ENCODE measurements around the gene MFAP2. TPM values are rescaled to one million over a fixed set of nuclear protein-coding genes. Genes with fewer than 3 reads are reported as not detected.

The MFAP2 gene, protein sequence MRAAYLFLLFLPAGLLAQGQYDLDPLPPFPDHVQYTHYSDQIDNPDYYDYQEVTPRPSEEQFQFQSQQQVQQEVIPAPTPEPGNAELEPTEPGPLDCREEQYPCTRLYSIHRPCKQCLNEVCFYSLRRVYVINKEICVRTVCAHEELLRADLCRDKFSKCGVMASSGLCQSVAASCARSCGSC
- 150 and 213 TPM in 2 replicates for total RNA-seq (2014; rRNA removed; shearing (Covaris generic))

DNA sequence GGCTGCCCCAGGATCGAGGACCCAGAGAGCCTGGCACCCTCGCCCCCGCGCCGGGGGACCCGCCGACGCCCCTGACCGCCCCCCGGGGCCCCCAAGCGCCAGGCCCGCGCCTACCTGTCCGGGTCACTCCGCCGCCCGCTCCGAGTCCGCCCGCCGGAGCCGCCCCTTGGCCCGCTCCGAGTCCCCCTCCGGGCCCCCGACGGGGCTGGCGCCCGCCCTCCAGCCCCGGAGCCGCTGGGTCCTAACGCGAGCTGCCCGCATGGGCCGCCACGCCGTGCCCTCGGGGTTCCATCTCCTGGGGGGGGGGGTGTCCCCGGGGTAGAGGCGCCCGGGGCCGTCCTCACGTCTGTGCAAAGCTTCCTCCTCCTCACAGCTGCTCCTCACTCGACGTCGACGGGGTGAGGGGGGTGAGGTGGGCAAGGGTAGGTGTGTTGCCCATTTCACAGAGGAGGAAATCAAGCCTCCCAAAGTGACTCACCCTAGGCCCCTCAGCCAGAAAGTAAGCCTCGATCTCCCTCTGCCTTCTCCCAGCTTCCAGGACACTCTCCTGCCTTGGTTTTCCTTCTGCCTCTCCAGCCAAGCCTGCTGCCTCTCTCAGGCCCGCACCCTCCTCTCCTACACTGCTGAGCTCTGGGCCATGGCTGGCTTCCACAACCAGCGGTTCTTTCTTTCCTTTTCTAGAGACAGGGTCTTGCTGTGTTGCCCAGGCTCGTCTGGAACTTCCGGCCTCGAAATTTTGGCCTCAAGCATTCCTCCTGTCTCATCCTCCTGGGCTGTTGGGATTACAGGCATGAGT, at the start of gene MFAP2:
MFAP2 (minus strand) TSS at position 148 of the 796 bp plus-strand sequence. CDS start 2,347 bp downstream, outside the sequence.
- peak; percentile 57 for DNase-seq (ENCODE audit: low read depth)

DNA sequence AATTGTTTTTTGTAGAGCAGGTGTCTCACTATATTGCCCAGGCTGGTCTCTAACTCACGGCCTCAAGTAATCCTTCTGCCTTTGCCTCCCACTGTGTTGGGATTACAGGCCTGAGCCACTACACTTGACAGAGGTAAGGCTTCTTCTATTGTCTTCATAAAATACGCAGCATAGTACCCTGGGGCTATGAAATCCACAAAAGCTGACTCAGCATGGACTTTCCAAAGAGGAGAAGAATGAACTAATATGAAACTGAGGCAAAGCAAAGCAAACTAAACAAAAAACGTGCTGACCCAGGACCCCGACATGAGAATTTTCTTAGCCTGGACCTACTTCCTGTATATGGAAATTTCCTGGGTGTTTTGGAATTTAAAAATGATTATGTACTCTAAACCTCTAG, 49.8 kb upstream of the MFAP2 start:
- DNase-seq (ENCODE audit: low read depth) = no peak

DNA sequence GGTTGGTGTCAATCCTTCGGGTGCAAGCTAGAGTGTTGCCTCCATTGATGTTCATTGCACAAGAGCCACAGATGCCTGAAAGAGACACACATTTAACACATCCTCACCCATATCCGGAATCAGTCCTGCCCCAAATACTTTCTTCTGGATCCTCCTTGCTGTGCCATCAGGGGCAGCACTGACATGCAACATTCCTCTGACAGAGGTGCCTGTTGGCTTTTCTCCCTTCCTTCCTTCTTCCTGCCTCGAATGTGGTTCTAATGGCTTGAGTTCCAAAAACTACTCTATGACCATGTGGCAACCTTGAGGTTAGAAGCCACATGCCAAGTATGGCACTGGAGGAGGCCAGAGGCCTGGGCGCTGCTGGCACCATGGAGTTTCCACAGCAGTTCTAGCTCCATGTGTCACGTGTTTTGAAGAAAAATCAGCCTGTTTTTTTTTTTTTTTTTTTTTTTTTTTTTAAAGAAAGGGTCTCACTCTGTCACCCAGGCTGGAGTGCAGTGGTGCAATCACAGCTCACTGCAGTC, 48.3 kb upstream of the MFAP2 start:
- DNase-seq (ENCODE audit: low read depth) = no peak

DNA sequence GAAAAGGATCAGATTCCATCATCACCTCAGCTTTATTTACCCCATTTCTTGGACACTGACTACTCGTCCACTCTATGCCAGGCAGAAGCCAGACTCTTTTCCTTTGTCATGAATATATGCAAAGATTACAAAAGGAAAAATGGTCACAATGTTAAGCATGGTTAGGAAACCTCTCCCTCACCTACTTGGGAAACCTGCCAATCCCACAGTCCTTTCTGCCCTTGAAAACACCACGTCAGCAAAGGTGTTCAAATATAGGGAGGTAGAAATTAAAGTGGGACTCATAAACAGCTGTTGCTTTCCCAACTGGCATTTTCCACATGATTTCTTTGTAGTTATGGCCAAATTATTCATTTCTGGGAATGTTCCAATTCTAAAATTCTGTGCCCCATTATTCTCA, 47.5 kb upstream of the MFAP2 start:
- DNase-seq (ENCODE audit: low read depth) = no peak

GRCh38 chr1:17027403-17027802, 47.0 kb upstream of the MFAP2 start:
- no peak for DNase-seq (ENCODE audit: low read depth)

DNA sequence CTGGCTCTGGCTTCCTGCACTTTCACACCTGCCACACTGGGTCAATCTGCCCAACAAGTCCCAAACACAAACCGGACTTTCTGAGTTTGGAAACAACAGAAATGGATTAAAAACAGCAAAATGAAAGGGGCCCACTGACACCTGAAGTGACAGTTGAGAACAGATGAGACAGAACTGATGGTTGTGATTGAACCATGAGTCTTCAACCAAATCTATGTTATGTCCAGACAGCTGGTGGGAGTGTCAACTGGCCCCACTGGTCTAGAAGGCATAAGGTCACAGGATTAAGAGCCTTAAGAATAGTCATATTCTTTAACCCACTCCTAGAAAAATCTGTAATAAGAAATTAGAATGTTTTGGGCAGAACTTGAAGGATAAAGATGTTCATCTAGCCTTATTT, 44.3 kb upstream of the MFAP2 start:
- DNase-seq (ENCODE audit: low read depth) = no peak

GRCh38 chr1:17023573-17023972, 43.2 kb upstream of the MFAP2 start:
- no peak for DNase-seq (ENCODE audit: low read depth)

DNA sequence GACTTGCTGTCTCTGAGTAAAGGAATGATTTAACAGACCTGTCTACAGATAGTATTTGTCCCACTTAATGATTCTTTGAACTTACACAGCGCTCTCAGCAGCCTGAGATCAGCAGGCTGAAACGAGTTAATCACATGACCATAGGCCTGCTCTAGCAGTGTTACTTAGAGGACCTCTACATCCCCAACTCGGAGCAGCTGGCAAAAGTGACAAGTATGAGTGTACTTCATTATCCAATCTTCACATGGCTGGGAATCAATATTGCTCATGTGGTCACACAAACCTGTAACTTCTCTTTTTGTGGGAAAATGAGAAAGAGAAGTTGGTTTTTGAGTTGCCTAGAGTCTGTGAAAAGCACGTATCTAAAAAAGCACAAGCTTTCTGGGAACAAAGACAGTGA, 42.7 kb upstream of the MFAP2 start:
- DNase-seq (ENCODE audit: low read depth) = no peak

DNA sequence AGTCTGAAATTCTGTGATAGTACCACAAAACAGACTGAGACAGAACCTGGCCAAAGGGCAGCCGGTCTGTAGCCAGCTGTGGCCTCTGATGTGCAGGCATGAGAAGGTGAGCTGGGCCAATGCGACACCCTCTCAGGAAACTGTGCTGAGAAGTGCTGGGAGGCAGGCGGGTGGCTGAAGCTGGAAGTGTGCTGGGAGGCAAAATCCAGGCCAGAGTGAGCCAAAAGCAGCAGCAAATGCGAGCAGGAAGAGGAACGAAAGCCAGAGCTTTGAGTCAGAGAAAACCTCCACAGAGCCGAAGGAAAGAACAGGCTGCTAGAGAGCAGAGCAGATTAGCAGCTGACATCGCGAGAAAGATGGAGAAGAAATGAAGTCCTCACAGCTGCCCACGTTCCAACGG, 41.5 kb upstream of the MFAP2 start:
- no peak for DNase-seq (ENCODE audit: low read depth)

DNA sequence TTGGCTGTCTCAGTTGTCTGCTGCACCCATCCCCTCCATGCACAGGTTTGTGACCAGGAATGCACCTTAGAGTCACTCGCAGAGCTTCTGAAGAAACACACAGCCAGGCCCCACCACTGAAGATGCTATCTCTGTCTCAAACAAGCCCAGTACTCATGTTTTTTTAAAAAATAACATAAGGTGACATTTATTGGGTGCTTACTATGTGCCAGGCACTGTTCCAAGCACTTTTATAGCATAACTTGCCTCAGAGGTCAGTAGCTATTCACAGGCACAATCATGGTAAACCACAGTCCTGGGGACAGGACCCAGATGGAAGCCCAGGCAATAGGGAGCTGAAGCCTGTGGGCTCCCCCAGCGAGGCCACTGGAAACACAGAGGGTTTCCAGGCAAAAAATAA, 40.1 kb upstream of the MFAP2 start:
- no peak for DNase-seq (ENCODE audit: low read depth)

DNA sequence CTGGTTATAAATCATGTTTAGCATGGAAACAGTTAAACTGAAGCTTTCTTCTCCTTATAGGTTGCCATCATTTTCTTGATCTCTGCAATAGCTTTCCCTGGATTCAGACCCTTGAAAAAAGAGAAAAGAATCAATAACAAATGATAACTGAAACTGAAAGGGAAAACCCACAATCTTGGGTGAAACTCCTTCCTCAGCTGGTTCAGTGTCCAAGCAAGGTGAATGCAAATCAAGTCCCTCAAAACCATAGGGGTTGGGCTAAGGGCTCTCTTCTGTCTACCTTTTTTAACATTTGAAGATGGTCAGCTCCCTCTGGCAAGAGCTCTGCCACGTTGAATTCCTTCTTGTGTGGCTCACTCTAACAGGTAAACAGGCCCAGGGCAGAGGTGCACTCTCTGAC, 38.4 kb upstream of the MFAP2 start:
- DNase-seq (ENCODE audit: low read depth) = no peak

GRCh38 chr1:17017435-17017834, 37.0 kb upstream of the MFAP2 start:
- no peak for DNase-seq (ENCODE audit: low read depth)

DNA sequence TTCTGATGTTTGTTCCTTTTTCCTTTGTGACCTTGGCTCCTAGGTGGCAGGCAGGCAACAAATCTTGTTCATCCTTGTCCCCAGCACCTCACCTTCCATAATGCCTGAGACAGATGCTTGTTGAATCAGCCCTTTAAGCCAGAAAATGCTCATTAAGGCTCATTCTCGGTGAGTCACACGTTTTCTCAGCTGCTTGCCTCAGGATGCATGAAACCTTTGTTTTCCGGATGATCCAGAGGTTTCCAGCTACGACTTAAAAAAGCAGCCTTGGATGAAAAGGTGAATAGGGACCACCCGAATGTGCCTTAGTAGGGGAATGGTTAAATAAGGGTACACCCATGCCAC, 35.9 kb upstream of the MFAP2 start:
- DNase-seq (ENCODE audit: low read depth) = peak; percentile 89

DNA sequence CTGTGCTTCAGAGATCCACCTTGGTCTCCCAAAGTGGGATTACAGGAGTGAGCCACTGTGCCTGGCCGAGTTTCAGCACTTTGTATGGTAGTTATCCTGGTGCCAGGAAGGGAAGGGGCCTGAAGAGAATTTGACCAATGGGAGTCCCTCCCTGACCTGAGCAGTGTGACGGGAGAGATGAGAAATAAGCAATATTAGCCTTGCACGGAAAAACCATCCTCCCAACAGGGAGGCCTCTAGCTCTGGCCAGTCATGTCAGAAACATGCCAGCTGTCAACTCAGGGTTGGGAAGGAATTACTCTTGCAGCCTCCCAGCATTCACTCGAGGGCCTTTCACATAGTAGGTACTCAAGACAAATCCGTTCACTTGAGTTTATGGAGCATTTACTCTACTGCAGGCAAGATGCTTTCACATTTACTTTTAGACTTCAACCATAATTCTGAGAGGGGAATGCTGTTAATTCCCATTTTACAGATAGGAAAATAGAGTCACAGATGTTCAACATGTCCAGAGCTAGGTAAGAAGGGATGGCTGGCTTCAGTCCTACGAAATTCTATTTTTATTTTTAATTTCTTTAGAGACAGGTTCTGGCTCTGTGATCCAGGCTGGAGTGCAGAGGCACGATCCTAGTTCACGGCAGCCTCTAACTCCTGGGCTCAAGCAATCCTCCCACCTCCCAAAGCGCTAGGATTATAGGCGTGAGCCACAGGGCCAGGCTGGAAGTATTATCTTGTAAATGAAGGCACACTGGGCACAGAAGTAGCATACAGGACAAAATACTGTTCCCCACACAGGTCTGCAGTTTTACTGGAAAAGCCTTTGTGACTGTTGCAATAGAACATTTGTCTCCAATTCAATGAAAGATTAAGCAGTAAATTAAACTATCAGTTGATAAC, 34.5 kb upstream of the MFAP2 start:
- DNase-seq (ENCODE audit: low read depth) = peak; percentile 31

DNA sequence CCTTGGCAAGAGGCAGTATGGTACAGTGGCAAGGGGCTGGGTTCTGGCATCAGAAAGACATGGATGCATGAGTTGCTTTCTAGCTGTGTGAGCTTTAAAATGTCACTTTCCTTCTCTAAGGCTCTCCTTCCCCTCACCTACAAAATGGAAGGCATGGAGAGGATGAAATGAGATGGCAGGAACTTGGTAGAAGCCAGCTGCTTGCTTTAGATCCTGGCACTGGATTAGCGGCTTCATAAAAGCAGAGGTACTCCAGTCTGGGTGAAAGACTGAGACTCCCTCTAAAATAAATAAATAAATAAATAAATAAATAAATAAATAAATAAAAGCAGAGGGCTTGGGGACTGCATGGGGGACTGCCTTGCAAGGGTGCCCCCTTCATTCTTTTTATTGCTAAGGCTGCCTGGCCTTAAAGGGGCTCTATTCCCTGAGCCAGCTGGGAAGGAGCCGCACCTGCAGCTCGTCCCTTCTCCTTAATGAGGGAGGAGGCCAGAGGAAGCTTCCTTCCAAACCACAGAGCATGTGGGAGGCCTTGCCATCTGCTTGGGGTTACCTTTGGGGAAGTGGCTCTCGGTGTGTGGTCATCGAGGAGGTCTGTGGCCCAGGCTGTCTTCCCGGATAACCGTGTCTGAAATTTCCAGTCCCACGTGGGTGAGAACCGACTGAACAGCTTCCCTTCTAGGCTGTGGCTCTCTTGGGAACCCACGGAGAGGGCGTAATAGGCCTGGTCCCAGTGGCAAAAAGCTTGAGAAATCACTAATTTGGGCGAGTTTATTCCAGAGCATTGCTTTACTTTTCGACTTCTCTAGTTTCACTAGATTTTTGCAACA, 33.3 kb upstream of the MFAP2 start:
- DNase-seq (ENCODE audit: low read depth) = peak; percentile 89

GRCh38 chr1:17012775-17013490, 32.5 kb upstream of the MFAP2 start:
- peak; percentile 88 for DNase-seq (ENCODE audit: low read depth)

DNA sequence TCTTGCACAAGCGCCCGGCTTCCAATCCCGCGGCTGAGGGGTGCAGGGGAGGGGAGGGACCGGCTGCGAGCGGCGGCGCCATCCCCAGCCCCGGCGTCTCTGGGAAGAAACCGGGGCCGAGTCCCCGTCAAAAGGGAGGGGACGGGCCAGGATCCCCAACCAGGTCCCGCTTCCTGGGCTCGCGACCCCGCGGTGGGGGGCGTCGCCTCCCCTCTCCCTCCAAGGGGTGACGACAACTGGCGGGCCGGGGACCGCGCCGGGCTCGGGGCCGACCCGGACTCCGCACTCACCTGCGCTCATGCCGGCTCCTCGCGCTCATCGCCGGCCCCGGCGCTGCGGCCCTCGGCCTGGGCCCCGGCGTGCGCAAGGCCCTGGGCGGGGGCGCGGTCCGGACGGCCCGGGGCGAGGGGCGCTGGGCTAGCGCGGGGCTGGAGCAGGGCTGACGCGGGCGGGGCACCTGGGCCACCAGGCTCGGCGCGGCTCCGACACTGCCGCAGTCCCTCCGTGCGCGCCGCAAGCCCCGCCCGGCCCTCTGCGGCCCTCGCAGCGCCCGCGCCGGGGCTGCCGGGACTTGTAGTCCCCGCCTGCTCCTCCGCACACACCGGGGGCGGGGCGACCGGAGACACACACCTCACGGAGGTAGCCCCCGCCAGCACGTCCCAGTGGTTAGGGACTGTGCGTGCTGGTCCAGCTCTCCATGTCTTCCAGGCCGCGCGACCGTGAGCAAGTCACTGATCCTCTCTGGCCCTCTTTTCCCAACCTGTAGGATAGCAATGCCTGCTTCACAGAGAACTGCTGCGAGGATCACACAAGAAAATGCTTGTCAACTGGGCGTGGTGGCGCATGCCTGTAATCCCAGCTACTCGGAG, 31.3 kb upstream of the MFAP2 start, which contains the start of gene ATP13A2:
ATP13A2 (minus strand) TSS at position 490 of the 869 bp plus-strand sequence; CDS start at position 300, 190 bp downstream.
- DNase-seq (ENCODE audit: low read depth) = peak; percentile 89

DNA sequence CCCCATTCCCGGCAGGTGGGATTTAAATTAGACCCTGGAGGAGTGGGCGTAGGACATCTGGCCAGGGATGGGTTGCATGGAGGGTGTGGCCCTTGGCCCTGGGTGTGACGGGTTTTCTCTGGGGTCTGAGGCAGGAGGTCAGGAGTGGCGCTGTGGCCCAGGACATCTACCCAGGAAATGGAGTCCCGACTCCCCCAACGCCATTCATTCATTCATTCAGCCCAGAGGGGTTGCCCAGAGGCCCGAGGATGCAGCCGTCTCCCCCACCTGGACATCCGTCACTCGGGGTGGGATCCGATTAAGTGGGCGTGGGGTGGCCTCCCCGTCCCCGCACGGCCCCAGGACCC, 30.6 kb upstream of the MFAP2 start:
- no peak for DNase-seq (ENCODE audit: low read depth)

GRCh38 chr1:17009706-17010105, 29.3 kb upstream of the MFAP2 start:
- DNase-seq (ENCODE audit: low read depth) = no peak

All from Daoy (cell line).